ENCODE measurements around the gene TWNK.

- TF ChIP-seq POLR2A (IDR thresholded peaks at IDR 0.05; ENCODE audit: low read depth, low read length) (no peak), POLR2AphosphoS5 (IDR thresholded peaks at IDR 0.05; ENCODE audit: low read depth, low read length) (no peak)
Observed at GRCh38 chr10:100999742-101000126, 12.4 kb downstream of the TWNK start, which contains the start of gene LZTS2.

Data from GM12891 (cell line).